Esophagus muscularis mucosa (tissue), 4 donors: ENCODE results near the gene SNRPD2.

Source experiments
- CTCF ChIP-seq, 3 experiments: fragments of 200-600 bp in 2 of 3; fragments of 450-650 bp in 1 of 3; sonication (generic) in 2 of 3; IDR thresholded peaks; one replicate each; pipeline ENCODE4 v1.5.1; 2017 to 2019; ENCODE audit warnings: antibody characterized with exemption in 3 of 3, mild to moderate bottlenecking in 2 of 3, moderate library complexity in 1 of 3
- EP300 ChIP-seq: sonication (generic); formaldehyde crosslinking; IDR thresholded peaks from one replicate; pipeline ENCODE4 v1.6.1; 2017; ENCODE audit warnings: antibody characterized with exemption
- POLR2A ChIP-seq: fragments of 450-650 bp; IDR thresholded peaks from one replicate; pipeline ENCODE4 v1.6.1; 2017; ENCODE audit warnings: antibody characterized with exemption, moderate library complexity, mild to moderate bottlenecking, low read depth
- POLR2AphosphoS5 ChIP-seq, 2 donors: sonication (generic); formaldehyde crosslinking; IDR thresholded peaks; one replicate each; pipeline ENCODE4 v1.6.1; 2017; ENCODE audit warnings: antibody characterized with exemption in 2 of 2

- TF ChIP-seq EP300 (no peak), CTCF (IDR thresholded peaks at IDR 0.05) (peak in 2 of 3 experiments; percentile 97 to 98), POLR2A (no peak), POLR2AphosphoS5 (IDR thresholded peaks at IDR 0.05) (peak; percentile 35 to 76)
Observed at GRCh38 chr19:45681391-45682015, 10.2 kb downstream of the SNRPD2 start.
